Erythroblast (primary cell): ENCODE data around the gene GRIP1.

ENCODE experiments used
- GATA1 ChIP-seq: IDR thresholded peaks from 2 replicates; pipeline ENCODE4 v1.6.1; 2011; ENCODE audit warnings: low read depth, mild to moderate bottlenecking, control low read depth, low read length, moderate library complexity
- POLR2A ChIP-seq: IDR thresholded peaks from 2 replicates; pipeline ENCODE4 v1.6.1; 2011; ENCODE audit warnings: mild to moderate bottlenecking, low read length

DNA sequence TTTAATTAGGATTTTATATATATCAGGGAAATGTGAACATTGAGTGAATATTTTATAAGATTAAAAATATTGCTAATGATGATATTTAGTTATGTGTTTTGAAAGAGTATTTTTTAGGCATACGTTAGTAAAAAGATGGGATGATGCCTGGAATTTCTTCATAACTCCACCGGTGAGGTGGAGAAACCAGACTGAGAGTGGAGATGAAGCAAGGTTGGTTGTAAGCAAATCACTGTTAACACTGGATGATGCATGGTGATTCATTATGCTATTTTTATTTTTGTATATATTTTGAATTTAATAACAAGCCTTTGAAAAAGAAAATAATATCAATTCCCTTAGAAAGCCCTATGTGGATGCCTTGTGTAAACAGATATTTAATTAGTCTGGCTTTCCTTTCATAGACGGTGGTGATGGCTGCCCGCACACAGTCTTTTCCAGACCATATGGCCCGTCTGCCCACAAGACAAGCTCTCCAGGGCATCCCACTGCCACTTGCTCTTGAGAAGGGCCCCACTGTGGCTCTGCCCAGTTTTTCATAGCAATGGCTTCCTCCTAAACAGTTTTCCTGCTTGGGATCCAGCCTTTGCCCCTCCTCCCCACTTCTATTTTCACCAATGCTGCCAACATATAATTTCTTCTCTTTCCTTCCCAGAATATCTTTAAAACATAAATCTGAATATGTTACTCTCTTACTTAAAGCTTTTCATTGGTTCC is 281.1 kb downstream of the GRIP1 start:
- TF ChIP-seq POLR2A (no peak), GATA1 (no peak)
